ENCODE data around the gene CNNM2.

CNNM2 gene

DNA sequence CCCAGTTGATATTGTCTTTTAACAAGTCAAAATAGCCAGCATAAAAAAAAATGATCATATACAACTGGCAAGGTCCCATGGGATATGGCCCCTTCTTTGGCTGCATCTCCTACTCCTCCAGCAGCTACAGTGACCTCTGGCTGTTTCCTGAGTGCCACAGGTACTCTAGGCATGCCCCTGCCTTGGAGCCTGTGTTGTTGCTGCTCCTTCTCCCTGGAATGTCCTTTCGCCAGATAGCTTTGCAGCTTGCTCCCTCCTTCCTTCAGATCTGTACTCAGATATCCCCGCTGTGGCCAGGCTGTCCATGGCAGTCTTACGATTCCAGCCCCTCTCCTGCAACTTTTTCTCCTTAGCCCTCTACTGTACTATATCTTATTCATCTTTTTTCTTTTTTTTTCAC lies 23.3 kb downstream of the CNNM2 start:
- no peak for DNase-seq (ENCODE audit: low spot score)
- TF ChIP-seq, protein P1, sequence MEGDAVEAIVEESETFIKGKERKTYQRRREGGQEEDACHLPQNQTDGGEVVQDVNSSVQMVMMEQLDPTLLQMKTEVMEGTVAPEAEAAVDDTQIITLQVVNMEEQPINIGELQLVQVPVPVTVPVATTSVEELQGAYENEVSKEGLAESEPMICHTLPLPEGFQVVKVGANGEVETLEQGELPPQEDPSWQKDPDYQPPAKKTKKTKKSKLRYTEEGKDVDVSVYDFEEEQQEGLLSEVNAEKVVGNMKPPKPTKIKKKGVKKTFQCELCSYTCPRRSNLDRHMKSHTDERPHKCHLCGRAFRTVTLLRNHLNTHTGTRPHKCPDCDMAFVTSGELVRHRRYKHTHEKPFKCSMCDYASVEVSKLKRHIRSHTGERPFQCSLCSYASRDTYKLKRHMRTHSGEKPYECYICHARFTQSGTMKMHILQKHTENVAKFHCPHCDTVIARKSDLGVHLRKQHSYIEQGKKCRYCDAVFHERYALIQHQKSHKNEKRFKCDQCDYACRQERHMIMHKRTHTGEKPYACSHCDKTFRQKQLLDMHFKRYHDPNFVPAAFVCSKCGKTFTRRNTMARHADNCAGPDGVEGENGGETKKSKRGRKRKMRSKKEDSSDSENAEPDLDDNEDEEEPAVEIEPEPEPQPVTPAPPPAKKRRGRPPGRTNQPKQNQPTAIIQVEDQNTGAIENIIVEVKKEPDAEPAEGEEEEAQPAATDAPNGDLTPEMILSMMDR (IDR thresholded peaks at IDR 0.05; ENCODE audit: extremely low read depth, missing control alignments), result no peak

DNA sequence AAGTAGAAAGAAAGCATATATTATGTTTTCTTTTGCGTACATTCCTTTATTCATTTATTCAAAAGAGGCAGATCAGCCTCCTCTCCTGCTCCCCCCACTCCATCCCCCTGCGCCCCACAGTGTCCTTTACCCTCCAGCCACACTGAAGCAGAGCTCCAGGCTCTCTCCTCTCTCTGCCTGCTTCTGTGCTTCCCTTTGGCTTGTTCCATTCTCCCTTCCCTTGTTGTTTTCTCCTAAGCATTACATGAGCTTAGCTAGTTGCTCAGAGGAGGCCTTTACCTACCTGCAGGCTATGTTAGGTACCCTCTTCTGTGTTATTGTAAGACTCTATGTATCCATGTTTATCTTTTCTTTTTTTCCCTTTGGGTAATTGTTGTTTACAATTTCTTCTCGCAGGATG lies 27.4 kb downstream of the CNNM2 start:
- no peak for DNase-seq (ENCODE audit: low spot score)
- TF ChIP-seq, protein P1 (IDR thresholded peaks at IDR 0.05; ENCODE audit: extremely low read depth, missing control alignments), result no peak

DNA sequence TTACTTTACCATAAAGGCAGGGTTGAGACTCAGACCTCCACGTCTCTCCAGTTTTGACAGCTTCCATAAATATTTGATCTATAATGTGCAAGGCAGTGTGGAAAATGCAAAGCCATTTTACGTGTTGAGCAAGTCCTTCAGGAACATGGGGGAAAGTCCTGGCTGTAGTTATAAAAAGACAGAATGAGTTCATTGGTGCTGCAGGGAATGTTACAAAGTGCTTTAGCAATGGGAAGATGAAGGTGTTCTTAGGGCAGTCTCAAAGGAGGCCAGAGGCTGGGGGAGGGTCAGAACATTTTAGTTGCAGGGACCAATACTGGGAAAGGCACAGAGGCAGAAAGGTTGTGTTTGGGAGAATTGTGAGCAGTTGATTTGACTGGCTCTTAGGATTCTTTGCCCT lies 27.9 kb downstream of the CNNM2 start:
- TF ChIP-seq, protein P1 (IDR thresholded peaks at IDR 0.05; ENCODE audit: extremely low read depth, missing control alignments), result no peak
- DNase-seq (ENCODE audit: low spot score), result no peak

DNA sequence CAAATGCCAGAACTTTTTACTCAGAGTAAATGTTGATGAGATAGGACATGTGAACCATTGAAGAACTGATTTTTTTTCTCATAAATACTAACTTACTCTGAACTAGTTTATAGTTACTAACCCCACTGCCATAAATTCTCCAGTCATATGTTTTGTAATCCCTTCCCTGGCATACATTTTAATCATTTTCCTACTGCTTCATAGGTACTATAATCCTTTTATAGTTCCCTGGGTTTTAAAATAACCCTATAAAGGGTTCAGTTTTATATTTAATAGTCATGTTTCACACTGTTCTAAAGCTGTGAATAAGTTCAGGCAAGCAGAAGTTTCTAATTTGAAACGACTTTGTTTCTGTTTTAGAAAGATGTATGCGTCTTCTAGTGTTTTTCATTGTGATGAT lies 28.9 kb downstream of the CNNM2 start:
- TF ChIP-seq, protein P1 (IDR thresholded peaks at IDR 0.05; ENCODE audit: extremely low read depth, missing control alignments), result no peak

DNA sequence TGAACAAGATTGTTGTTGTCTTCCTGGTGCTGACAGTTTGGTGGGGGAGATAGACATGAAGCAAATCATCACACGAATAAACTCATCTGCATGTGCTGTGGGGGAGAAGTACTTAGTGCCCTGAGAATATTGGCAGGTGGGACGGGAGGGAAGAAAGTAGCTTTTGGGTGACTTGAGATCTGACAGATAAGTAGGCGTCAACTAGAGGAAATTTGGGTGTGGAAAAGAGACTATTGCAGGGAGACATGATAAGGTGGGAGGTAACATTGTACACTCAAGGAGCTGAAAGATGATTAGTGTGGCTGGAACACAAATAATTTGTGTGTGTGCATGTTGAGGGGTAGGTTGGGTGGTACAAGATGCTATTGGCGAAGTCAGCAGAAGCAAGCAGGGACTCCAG lies 30.1 kb downstream of the CNNM2 start:
- no peak for DNase-seq (ENCODE audit: low spot score)
- TF ChIP-seq, protein P1 (IDR thresholded peaks at IDR 0.05; ENCODE audit: extremely low read depth, missing control alignments), result no peak

More for the DNA sequence above, 28.9 kb downstream of the CNNM2 start:
- no peak for DNase-seq (ENCODE audit: low spot score)

DNA sequence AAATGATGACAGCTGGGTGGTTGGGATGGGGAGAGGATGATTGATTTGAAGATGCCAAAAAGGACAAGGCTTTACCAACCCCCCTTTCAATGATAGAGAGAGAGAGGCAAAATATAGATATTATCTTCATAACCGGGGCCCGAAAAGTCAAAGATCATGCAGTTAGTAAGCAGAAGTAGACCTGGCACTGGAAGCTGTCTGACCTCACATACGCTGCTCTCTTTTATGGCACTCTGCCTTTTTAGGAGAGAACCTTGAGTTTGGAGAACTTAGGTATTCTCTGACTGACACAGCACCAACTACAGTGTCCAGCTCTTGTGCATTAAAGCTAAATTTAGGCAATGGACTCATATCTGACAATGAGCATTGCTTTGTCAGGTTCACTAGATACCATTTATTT lies 30.7 kb downstream of the CNNM2 start:
- TF ChIP-seq, protein P1 (IDR thresholded peaks at IDR 0.05; ENCODE audit: extremely low read depth, missing control alignments), result no peak

DNA sequence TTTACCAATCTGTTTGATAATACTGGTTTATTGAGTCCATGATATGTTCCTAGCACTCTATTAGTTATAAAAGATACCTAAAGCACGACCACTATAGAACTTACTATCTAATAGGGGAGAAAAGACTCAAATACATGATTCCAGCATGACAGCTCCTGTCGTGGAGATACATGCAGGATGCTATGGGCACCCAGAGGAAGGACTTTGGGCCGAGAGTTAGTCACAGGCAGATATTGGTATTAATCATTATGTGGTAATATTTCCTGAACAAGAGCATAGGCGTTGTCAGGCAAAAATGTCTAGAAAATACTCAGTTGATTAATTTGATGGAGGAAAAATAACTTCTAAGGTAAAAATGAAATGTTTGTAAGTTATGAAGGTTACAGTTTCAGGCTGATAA lies 31.8 kb downstream of the CNNM2 start:
- DNase-seq (ENCODE audit: low spot score), result no peak

More for the DNA sequence above, 30.7 kb downstream of the CNNM2 start:
- no peak for DNase-seq (ENCODE audit: low spot score)

More for the DNA sequence above, 31.8 kb downstream of the CNNM2 start:
- TF ChIP-seq, protein P1 (IDR thresholded peaks at IDR 0.05; ENCODE audit: extremely low read depth, missing control alignments), result no peak
